GM12891 (cell line): Measurements from ENCODE around the gene MTMR3.

Experiments
- PAX5 ChIP-seq: IDR thresholded peaks from 2 replicates; pipeline ENCODE4 v1.6.1; 2011; ENCODE audit warnings: low read length, moderate library complexity, mild to moderate bottlenecking; ENCODE audit not compliant: insufficient read depth, severe bottlenecking
- POLR2A ChIP-seq: IDR thresholded peaks from 2 replicates; pipeline ENCODE4 v1.6.1; 2011; ENCODE audit warnings: low read depth, low read length, control low read depth
- POLR2AphosphoS5 ChIP-seq: IDR thresholded peaks from 2 replicates; pipeline ENCODE4 v1.6.1; 2011; ENCODE audit warnings: low read depth, low read length, control low read depth
- SPI1 ChIP-seq: IDR thresholded peaks from 2 replicates; pipeline ENCODE4 v1.6.1; 2011; ENCODE audit warnings: low read depth, low read length, control low read depth
- TAF1 ChIP-seq: IDR thresholded peaks from 2 replicates; pipeline ENCODE4 v1.6.1; 2011; ENCODE audit warnings: low read depth, low read length, control low read depth

GRCh38 chr22:30064172-30064571 lies 181.2 kb downstream of the MTMR3 start:
- TF ChIP-seq POLR2AphosphoS5 (no peak), PAX5 (no peak), POLR2A (no peak), SPI1 (no peak), TAF1 (no peak)
